Erythroblast (primary cell): ENCODE results near the gene THOC7.

Source experiments
- GATA1 ChIP-seq: IDR thresholded peaks from 2 replicates; pipeline ENCODE4 v1.6.1; 2011; ENCODE audit warnings: low read depth, mild to moderate bottlenecking, control low read depth, low read length, moderate library complexity
- POLR2A ChIP-seq: IDR thresholded peaks from 2 replicates; pipeline ENCODE4 v1.6.1; 2011; ENCODE audit warnings: mild to moderate bottlenecking, low read length

GRCh38 chr3:63886858-63887257 is 23.3 kb upstream of the THOC7 start:
- TF ChIP-seq POLR2A: no peak
- no peak for TF ChIP-seq GATA1
